Peyer's patch (tissue), 4 donors: ENCODE measurements around the gene RNF126.

Experiments used
- POLR2A ChIP-seq, 2 donors: fragments of 450-650 bp; IDR thresholded peaks; one replicate each; pipeline ENCODE4 v1.5.1; 2017; ENCODE audit warnings: antibody characterized with exemption in 2 of 2, mild to moderate bottlenecking in 2 of 2, moderate library complexity in 2 of 2
- TF ChIP-seq, protein P1 (sequence below), 6 experiments: fragments of 450-650 bp in 4 of 6; fragments of 200-600 bp in 2 of 6; sonication (generic) in 1 of 6; IDR thresholded peaks; one replicate each; pipeline ENCODE4 v1.5.1; 2017 to 2019; ENCODE audit warnings: antibody characterized with exemption in 6 of 6, mild to moderate bottlenecking in 3 of 6, moderate library complexity in 1 of 6

GRCh38 chr19:634975-635652 lies 27.9 kb downstream of the RNF126 start:
- TF ChIP-seq POLR2A (IDR thresholded peaks at IDR 0.05), result no peak
- TF ChIP-seq, protein P1, sequence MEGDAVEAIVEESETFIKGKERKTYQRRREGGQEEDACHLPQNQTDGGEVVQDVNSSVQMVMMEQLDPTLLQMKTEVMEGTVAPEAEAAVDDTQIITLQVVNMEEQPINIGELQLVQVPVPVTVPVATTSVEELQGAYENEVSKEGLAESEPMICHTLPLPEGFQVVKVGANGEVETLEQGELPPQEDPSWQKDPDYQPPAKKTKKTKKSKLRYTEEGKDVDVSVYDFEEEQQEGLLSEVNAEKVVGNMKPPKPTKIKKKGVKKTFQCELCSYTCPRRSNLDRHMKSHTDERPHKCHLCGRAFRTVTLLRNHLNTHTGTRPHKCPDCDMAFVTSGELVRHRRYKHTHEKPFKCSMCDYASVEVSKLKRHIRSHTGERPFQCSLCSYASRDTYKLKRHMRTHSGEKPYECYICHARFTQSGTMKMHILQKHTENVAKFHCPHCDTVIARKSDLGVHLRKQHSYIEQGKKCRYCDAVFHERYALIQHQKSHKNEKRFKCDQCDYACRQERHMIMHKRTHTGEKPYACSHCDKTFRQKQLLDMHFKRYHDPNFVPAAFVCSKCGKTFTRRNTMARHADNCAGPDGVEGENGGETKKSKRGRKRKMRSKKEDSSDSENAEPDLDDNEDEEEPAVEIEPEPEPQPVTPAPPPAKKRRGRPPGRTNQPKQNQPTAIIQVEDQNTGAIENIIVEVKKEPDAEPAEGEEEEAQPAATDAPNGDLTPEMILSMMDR (IDR thresholded peaks at IDR 0.05), result no peak
